GM23338 (cell line): ENCODE results near the gene IZUMO4. TPM values are rescaled to one million over a fixed set of nuclear protein-coding genes. Genes with fewer than 3 reads are reported as not detected.

Source experiments
- ATAC-seq: fragments of 200-7000 bp; cut with Tn5 transposase; 3 replicates; pipeline ENCODE4 v1.9.1; 2020
- DNase-seq: peaks from one replicate; pipeline ENCODE4 v3.0.0-alpha.2; 2015; ENCODE audit warnings: low spot score
- H2AFZ ChIP-seq: fragments of 200-600 bp; sonication (generic); 2 replicates; pipeline ENCODE4 v1.8.0; 2016; ENCODE audit warnings: antibody characterized with exemption, mild to moderate bottlenecking, moderate library complexity
- H3F3A ChIP-seq: fragments of 200-600 bp; sonication (generic); replicated peaks from 2 replicates; pipeline ENCODE4 v1.8.0; 2017; ENCODE audit warnings: antibody characterized with exemption, mixed run types, low read depth
- H3K27ac ChIP-seq: fragments of 200-600 bp; sonication (generic); 2 replicates; pipeline ENCODE4 v1.6.1; 2016; ENCODE audit warnings: low read depth
- H3K27me3 ChIP-seq: fragments of 200-600 bp; sonication (generic); 2 replicates; pipeline ENCODE4 v1.8.0; 2016; ENCODE audit warnings: mild to moderate bottlenecking, mixed run types, moderate library complexity; ENCODE audit not compliant: insufficient read depth
- H3K36me3 ChIP-seq: fragments of 200-600 bp; sonication (generic); 2 replicates; pipeline ENCODE4 v1.8.0; 2016; ENCODE audit warnings: mild to moderate bottlenecking; ENCODE audit not compliant: insufficient read depth
- H3K4me1 ChIP-seq: fragments of 200-600 bp; sonication (generic); 2 replicates; pipeline ENCODE4 v1.8.0; 2016; ENCODE audit warnings: mild to moderate bottlenecking, moderate library complexity; ENCODE audit not compliant: insufficient read depth
- H3K4me2 ChIP-seq: fragments of 200-600 bp; sonication (generic); 2 replicates; pipeline ENCODE4 v1.7.1; 2017; ENCODE audit warnings: mixed run types
- H3K4me3 ChIP-seq: fragments of 200-600 bp; sonication (generic); 2 replicates; pipeline ENCODE4 v1.6.1; 2016; ENCODE audit warnings: mixed run types
- H3K79me2 ChIP-seq: fragments of 200-600 bp; sonication (generic); replicated peaks from 2 replicates; pipeline ENCODE4 v1.8.0; 2017; ENCODE audit warnings: mild to moderate bottlenecking; ENCODE audit not compliant: insufficient read depth
- H3K9me2 ChIP-seq: fragments of 200-600 bp; sonication (generic); 2 replicates; pipeline ENCODE4 v1.8.0; 2017; ENCODE audit not compliant: insufficient read depth
- H4K20me1 ChIP-seq: fragments of 200-600 bp; sonication (generic); replicated peaks from 2 replicates; pipeline ENCODE4 v1.8.0; 2017; ENCODE audit warnings: mild to moderate bottlenecking; ENCODE audit not compliant: insufficient read depth
- H3K27ac Mint-ChIP-seq: 2 replicates; pipeline ENCODE4 v1.8.0; 2020; ENCODE audit warnings: inconsistent platforms, mild to moderate bottlenecking, moderate library complexity, mixed read lengths
- H3K27me3 Mint-ChIP-seq: 3 replicates; pipeline ENCODE4 v1.8.0; 2022; ENCODE audit warnings: low read depth, mild to moderate bottlenecking, moderate library complexity, mixed read lengths, inconsistent platforms; ENCODE audit not compliant: insufficient read depth, poor library complexity
- H3K36me3 Mint-ChIP-seq: 3 replicates; pipeline ENCODE4 v1.8.0; 2021; ENCODE audit warnings: low read depth, mild to moderate bottlenecking, inconsistent platforms, moderate library complexity, mixed read lengths
- H3K4me1 Mint-ChIP-seq: 3 replicates; pipeline ENCODE4 v1.8.0; 2020; ENCODE audit warnings: mild to moderate bottlenecking, inconsistent platforms, mixed read lengths
- H3K4me3 Mint-ChIP-seq: 3 replicates; pipeline ENCODE4 v1.8.0; 2021; ENCODE audit warnings: moderate library complexity, mild to moderate bottlenecking, inconsistent platforms, mixed read lengths
- H3K9me3 Mint-ChIP-seq: 3 replicates; pipeline ENCODE4 v1.8.0; 2020; ENCODE audit warnings: moderate library complexity, mild to moderate bottlenecking, inconsistent platforms, mixed read lengths
- EZH2 ChIP-seq: fragments of 200-600 bp; sonication (generic); IDR thresholded peaks from one replicate; pipeline ENCODE4 v1.8.0; 2017; ENCODE audit warnings: antibody characterized with exemption, mild to moderate bottlenecking, low read depth; ENCODE audit not compliant: unreplicated experiment
- JUNB ChIP-seq: IDR thresholded peaks from one replicate; pipeline ENCODE4 v1.6.1; 2016; ENCODE audit warnings: antibody characterized with exemption; ENCODE audit not compliant: unreplicated experiment
- NANOG ChIP-seq: IDR thresholded peaks from 2 replicates; pipeline ENCODE4 v1.6.1; 2016; ENCODE audit warnings: antibody characterized with exemption, borderline replicate concordance
- STAT1 ChIP-seq: IDR thresholded peaks from one replicate; pipeline ENCODE4 v1.6.1; 2016; ENCODE audit warnings: antibody characterized with exemption; ENCODE audit not compliant: unreplicated experiment
- ZNF114 ChIP-seq: fragments of 250-450 bp; sonication (Bioruptor Pico); IDR thresholded peaks from 2 replicates; pipeline ENCODE4 v1.5.0; 2020; ENCODE audit warnings: mild to moderate bottlenecking, moderate library complexity
- ZNF331 ChIP-seq: fragments of 250-450 bp; sonication (Bioruptor Pico); IDR thresholded peaks from 2 replicates; pipeline ENCODE4 v1.5.0; 2020; ENCODE audit warnings: low read depth, mild to moderate bottlenecking, moderate library complexity
- polyA plus RNA-seq: library from polyadenylated mRNA; unstranded; fragments of >200 nt; fragmentation: Nextera tagmentation; extraction: Ambion mirVana; gene quantifications from 2 replicates; pipeline ENCODE4 v1.2.1, GENCODE V29; 2016
- total RNA-seq: library from RNA; depleted of rRNA; stranded (reverse); fragments of >200 nt; shearing (Covaris generic); gene quantifications from 2 replicates; pipeline ENCODE4 v1.2.3, GENCODE V29; 2014
- TF ChIP-seq, protein P1 (sequence below): IDR thresholded peaks from one replicate; pipeline ENCODE4 v1.6.1; 2018; ENCODE audit warnings: antibody characterized with exemption; ENCODE audit not compliant: unreplicated experiment
- TF ChIP-seq, protein P2 (sequence below): IDR thresholded peaks from 2 replicates; pipeline ENCODE4 v1.6.1; 2016; ENCODE audit warnings: antibody characterized with exemption
- TF ChIP-seq, protein P3 (sequence below), 2 experiments: fragments of 200-600 bp in 1 of 2; sonication (generic) in 1 of 2; conservative IDR thresholded peaks; 2 replicates each; pipeline versions ENCODE4 v1.5.1 to v1.6.1; 2016 to 2017; ENCODE audit warnings: antibody characterized with exemption in 2 of 2, low read depth in 2 of 2, mild to moderate bottlenecking in 2 of 2, moderate library complexity in 1 of 2

The IZUMO4 gene
- total and polyA plus RNA-seq, 2 experiments from 2014 or later = 0.57 to 2.2 TPM

GRCh38 chr19:2122982-2123381 is 26.3 kb downstream of the IZUMO4 start:
- DNase-seq (no peak), ATAC-seq (no peak)
- Mint-ChIP-seq H3K36me3 (peaks cover 86% of the 10 kb centered on the region), H3K4me1 (no peaks in the 10 kb centered on the region), H3K9me3 (no peaks in the 10 kb centered on the region), H3K27ac (no peak overlapping the region), H3K27me3 (peaks cover 8% of the 10 kb centered on the region), H3K4me3 (no peak overlapping the region)
- no peaks in the 10 kb centered on the region for H3K27me3 ChIP-seq
- H3K4me3 ChIP-seq = no peak overlapping the region
- no peaks in the 10 kb centered on the region for H3K4me1 ChIP-seq
- peaks cover 4% of the 10 kb centered on the region; the same call in 1 of the 2 replicates for H3F3A ChIP-seq
- peaks cover 38% of the 10 kb centered on the region for H3K36me3 ChIP-seq
- H2AFZ ChIP-seq = no peak overlapping the region
- H3K9me2 ChIP-seq = no peaks in the 10 kb centered on the region
- H3K27ac ChIP-seq = no peak overlapping the region
- no peak overlapping the region for H3K4me2 ChIP-seq
- TF ChIP-seq STAT1 = no peak
- no peak for TF ChIP-seq JUNB
- no peak for TF ChIP-seq EZH2
- TF ChIP-seq ZNF114 (CRISPR knock-in tag) = no peak
- TF ChIP-seq, protein P1, sequence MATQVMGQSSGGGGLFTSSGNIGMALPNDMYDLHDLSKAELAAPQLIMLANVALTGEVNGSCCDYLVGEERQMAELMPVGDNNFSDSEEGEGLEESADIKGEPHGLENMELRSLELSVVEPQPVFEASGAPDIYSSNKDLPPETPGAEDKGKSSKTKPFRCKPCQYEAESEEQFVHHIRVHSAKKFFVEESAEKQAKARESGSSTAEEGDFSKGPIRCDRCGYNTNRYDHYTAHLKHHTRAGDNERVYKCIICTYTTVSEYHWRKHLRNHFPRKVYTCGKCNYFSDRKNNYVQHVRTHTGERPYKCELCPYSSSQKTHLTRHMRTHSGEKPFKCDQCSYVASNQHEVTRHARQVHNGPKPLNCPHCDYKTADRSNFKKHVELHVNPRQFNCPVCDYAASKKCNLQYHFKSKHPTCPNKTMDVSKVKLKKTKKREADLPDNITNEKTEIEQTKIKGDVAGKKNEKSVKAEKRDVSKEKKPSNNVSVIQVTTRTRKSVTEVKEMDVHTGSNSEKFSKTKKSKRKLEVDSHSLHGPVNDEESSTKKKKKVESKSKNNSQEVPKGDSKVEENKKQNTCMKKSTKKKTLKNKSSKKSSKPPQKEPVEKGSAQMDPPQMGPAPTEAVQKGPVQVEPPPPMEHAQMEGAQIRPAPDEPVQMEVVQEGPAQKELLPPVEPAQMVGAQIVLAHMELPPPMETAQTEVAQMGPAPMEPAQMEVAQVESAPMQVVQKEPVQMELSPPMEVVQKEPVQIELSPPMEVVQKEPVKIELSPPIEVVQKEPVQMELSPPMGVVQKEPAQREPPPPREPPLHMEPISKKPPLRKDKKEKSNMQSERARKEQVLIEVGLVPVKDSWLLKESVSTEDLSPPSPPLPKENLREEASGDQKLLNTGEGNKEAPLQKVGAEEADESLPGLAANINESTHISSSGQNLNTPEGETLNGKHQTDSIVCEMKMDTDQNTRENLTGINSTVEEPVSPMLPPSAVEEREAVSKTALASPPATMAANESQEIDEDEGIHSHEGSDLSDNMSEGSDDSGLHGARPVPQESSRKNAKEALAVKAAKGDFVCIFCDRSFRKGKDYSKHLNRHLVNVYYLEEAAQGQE = no peak
- TF ChIP-seq, protein P2, sequence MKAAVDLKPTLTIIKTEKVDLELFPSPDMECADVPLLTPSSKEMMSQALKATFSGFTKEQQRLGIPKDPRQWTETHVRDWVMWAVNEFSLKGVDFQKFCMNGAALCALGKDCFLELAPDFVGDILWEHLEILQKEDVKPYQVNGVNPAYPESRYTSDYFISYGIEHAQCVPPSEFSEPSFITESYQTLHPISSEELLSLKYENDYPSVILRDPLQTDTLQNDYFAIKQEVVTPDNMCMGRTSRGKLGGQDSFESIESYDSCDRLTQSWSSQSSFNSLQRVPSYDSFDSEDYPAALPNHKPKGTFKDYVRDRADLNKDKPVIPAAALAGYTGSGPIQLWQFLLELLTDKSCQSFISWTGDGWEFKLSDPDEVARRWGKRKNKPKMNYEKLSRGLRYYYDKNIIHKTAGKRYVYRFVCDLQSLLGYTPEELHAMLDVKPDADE = no peak
- no peak for TF ChIP-seq ZNF331 (CRISPR knock-in tag)
- no peak for TF ChIP-seq NANOG
- TF ChIP-seq, protein P3, sequence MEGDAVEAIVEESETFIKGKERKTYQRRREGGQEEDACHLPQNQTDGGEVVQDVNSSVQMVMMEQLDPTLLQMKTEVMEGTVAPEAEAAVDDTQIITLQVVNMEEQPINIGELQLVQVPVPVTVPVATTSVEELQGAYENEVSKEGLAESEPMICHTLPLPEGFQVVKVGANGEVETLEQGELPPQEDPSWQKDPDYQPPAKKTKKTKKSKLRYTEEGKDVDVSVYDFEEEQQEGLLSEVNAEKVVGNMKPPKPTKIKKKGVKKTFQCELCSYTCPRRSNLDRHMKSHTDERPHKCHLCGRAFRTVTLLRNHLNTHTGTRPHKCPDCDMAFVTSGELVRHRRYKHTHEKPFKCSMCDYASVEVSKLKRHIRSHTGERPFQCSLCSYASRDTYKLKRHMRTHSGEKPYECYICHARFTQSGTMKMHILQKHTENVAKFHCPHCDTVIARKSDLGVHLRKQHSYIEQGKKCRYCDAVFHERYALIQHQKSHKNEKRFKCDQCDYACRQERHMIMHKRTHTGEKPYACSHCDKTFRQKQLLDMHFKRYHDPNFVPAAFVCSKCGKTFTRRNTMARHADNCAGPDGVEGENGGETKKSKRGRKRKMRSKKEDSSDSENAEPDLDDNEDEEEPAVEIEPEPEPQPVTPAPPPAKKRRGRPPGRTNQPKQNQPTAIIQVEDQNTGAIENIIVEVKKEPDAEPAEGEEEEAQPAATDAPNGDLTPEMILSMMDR (conservative IDR thresholded peaks at IDR 0.05; ENCODE audit: low read depth in 2 of 2) = no peak
- H3K79me2 ChIP-seq = no peaks in the 10 kb centered on the region; the same call in 1 of the 2 replicates
- H4K20me1 ChIP-seq = peaks cover 25% of the 10 kb centered on the region
